HL-60 (cell line): ENCODE results near the gene KDM3A.
A peak's percentile ranks its signal among the peaks of the same experiment; 100 is the strongest.

Experiments used
- DNase-seq, 2 experiments: peaks; one replicate each; pipeline ENCODE4 v3.0.0-alpha.2; 2010 to 2020; ENCODE audit warnings: low read depth in 1 of 2, low spot score in 1 of 2
- H3K27ac ChIP-seq: fragments of 250-450 bp; sonication (Bioruptor Pico); replicated peaks from 2 replicates; pipeline ENCODE4 v1.5.1; 2020; ENCODE audit warnings: mild to moderate bottlenecking, moderate library complexity
- H3K27me3 ChIP-seq: fragments of 250-450 bp; sonication (Bioruptor Pico); 2 replicates; pipeline ENCODE4 v1.5.1; 2021; ENCODE audit warnings: mild to moderate bottlenecking, moderate library complexity; ENCODE audit not compliant: insufficient read depth, poor library complexity, severe bottlenecking
- H3K4me3 ChIP-seq: replicated peaks from 2 replicates; pipeline ENCODE4 v1.5.1; 2011; ENCODE audit warnings: mild to moderate bottlenecking, control low read depth, low read length; ENCODE audit not compliant: insufficient read depth
- GABPA ChIP-seq: IDR thresholded peaks from 2 replicates; pipeline ENCODE4 v1.6.1; 2012; ENCODE audit warnings: low read depth
- POLR2AphosphoS5 ChIP-seq: IDR thresholded peaks from 2 replicates; pipeline ENCODE4 v1.6.1; 2012; ENCODE audit warnings: low read depth
- SPI1 ChIP-seq: IDR thresholded peaks from 2 replicates; pipeline ENCODE4 v1.6.1; 2012; ENCODE audit warnings: low read depth, mild to moderate bottlenecking, borderline replicate concordance
- TF ChIP-seq, protein P1 (sequence below): IDR thresholded peaks from one replicate; pipeline ENCODE4 v1.5.1; 2011; ENCODE audit warnings: low read length, control low read depth, inconsistent platforms; ENCODE audit not compliant: insufficient read depth
- TF ChIP-seq, protein P2 (sequence below): IDR thresholded peaks from 2 replicates; pipeline ENCODE4 v1.6.1; 2012; ENCODE audit warnings: low read depth; ENCODE audit not compliant: insufficient replicate concordance

KDM3A gene

DNA sequence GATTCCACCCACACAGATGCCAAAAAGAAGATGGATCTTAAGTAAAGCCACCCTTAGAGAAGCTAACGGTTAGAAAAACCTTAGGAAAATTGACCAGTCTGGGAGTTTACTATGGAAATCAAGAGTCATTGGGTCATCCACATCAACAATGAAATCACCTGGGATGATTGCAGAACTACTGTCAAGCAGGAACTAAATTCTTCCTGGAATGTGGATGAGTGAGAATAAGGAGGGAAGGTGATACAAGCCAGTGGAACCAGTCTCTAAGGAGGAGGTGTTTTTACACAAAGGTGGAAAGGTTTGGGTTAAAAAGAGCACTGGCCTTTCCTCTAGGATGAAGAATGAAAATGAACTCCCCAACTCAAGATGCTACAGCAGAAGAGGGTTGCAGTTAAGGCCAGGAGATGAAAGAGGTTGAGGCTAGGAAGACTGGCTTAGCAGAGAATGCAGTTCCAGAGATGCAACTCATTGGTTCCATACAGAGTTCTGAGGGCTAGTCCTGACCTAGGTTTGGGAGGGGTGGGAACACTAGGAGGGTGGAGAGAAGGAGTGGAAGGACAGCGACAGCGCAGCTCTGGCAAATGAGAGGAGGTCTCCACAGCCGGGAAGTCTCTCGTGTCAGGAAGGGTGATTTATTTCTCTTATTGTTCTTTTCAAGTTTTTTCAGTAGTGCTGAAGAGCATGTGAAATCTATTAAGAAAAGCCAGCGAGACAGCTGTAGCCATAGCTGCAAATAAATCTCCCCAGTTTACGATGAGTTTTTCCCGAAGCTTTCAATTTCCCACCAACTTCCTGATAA is 27.7 kb upstream of the KDM3A start:
- Histone ChIP-seq H3K4me3 (no peak overlapping the region), H3K27ac (peak overlapping the region; percentile 3; the same call in 1 of the 2 replicates), H3K27me3 (no peaks in the 10 kb centered on the region)
- TF ChIP-seq, protein P1, sequence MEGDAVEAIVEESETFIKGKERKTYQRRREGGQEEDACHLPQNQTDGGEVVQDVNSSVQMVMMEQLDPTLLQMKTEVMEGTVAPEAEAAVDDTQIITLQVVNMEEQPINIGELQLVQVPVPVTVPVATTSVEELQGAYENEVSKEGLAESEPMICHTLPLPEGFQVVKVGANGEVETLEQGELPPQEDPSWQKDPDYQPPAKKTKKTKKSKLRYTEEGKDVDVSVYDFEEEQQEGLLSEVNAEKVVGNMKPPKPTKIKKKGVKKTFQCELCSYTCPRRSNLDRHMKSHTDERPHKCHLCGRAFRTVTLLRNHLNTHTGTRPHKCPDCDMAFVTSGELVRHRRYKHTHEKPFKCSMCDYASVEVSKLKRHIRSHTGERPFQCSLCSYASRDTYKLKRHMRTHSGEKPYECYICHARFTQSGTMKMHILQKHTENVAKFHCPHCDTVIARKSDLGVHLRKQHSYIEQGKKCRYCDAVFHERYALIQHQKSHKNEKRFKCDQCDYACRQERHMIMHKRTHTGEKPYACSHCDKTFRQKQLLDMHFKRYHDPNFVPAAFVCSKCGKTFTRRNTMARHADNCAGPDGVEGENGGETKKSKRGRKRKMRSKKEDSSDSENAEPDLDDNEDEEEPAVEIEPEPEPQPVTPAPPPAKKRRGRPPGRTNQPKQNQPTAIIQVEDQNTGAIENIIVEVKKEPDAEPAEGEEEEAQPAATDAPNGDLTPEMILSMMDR, result no peak
- no peak for DNase-seq

DNA sequence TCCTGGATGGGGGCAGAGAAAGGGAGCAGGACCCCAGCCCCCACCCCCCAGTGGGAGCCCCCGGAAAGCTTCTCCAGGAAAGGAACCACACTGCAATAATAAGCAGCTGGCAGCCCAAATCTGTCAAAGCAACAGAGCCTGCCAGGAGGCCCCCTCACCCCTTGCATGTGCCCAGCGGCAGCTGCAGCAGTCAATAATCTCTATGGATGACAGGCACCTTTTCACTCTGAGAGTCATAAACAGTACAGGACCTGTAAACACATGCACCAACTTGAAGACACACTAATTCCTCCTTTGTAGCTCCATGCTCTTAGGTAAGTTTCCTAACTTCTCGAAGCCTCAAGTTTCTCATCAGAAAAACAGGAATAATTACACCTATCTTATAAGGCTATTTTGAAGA is 26.2 kb upstream of the KDM3A start:
- Histone ChIP-seq H3K27ac (peak overlapping the region; percentile 63; the same call in 1 of the 2 replicates), H3K27me3 (no peaks in the 10 kb centered on the region), H3K4me3 (no peak overlapping the region)
- DNase-seq, result peak in 1 of 2 experiments; percentile 28
- TF ChIP-seq SPI1, result no peak
- TF ChIP-seq POLR2AphosphoS5, result no peak

DNA sequence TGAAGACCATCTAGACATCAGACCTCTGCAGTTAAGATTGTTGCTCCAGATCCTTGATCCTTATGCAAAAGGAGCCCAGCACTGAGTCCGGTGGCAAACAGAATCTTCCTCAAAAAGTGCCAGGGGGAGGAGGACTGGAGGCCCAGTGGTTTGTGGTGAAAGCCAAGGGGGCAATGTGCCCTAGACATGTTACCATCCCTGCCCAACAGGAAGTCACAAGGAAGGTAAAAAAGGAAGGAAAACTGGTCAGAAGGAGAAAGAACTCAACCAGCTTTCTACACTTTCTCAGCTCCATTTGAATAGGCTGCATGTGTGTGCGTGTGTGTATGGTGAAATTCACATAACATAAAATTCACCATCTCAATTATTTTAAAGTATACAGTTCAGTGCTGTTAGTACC is 25.0 kb upstream of the KDM3A start:
- Histone ChIP-seq H3K27me3 (no peaks in the 10 kb centered on the region), H3K27ac (peak overlapping the region; percentile 63), H3K4me3 (no peak overlapping the region)
- peak; percentile 54 to 89 for DNase-seq
- TF ChIP-seq, protein P1, result no peak
- TF ChIP-seq, protein P2, sequence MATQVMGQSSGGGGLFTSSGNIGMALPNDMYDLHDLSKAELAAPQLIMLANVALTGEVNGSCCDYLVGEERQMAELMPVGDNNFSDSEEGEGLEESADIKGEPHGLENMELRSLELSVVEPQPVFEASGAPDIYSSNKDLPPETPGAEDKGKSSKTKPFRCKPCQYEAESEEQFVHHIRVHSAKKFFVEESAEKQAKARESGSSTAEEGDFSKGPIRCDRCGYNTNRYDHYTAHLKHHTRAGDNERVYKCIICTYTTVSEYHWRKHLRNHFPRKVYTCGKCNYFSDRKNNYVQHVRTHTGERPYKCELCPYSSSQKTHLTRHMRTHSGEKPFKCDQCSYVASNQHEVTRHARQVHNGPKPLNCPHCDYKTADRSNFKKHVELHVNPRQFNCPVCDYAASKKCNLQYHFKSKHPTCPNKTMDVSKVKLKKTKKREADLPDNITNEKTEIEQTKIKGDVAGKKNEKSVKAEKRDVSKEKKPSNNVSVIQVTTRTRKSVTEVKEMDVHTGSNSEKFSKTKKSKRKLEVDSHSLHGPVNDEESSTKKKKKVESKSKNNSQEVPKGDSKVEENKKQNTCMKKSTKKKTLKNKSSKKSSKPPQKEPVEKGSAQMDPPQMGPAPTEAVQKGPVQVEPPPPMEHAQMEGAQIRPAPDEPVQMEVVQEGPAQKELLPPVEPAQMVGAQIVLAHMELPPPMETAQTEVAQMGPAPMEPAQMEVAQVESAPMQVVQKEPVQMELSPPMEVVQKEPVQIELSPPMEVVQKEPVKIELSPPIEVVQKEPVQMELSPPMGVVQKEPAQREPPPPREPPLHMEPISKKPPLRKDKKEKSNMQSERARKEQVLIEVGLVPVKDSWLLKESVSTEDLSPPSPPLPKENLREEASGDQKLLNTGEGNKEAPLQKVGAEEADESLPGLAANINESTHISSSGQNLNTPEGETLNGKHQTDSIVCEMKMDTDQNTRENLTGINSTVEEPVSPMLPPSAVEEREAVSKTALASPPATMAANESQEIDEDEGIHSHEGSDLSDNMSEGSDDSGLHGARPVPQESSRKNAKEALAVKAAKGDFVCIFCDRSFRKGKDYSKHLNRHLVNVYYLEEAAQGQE, result peak; percentile 17
- TF ChIP-seq GABPA, result no peak
- TF ChIP-seq POLR2AphosphoS5, result peak; percentile 61
- peak; percentile 58; the same call in 1 of the 2 replicates for TF ChIP-seq SPI1

DNA sequence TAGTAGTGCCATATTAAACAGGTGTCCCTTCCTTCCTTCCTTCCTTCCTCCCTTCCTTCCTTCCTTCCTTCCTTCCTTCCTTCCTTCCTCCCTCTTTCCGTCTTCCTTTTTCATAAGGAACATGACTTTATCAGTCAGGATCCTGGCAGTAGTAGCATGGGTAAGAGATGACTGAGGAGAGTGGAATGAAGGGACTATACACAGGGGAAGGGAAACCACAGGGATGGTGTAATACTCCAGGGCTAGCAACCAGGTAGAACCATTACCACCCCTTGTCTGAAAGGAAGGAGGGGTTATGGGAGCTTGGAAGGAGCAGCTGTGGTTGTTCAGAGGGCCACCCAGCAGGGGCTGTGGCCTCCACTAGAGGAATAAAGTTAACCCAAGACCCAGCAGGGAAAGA is 23.2 kb upstream of the KDM3A start:
- peak in 1 of 2 experiments; percentile 54 for DNase-seq
- H3K4me3 ChIP-seq, result no peak overlapping the region
- TF ChIP-seq SPI1 (no peak), GABPA (no peak), POLR2AphosphoS5 (no peak)
- TF ChIP-seq, protein P2, result no peak
- TF ChIP-seq, protein P1, result no peak
- no peak overlapping the region for H3K27ac ChIP-seq
- no peaks in the 10 kb centered on the region for H3K27me3 ChIP-seq
